ENCODE measurements around the gene PPM1L.
"Not testable (repeated sequence)": the region's sequence is repeated elsewhere in the genome, so short reads cannot be mapped to it uniquely, and the experiment has no call there.

PPM1L gene
- long read RNA-seq, result 0 reads

- peak within 1 kb of the TSS; percentile 73 for H3K4me3 ChIP-seq (replicated peaks; ENCODE audit: insufficient read depth, low read length)
- H3K27ac ChIP-seq (replicated peaks), result peak within 1 kb of the TSS; percentile 99
- H3K27me3 ChIP-seq (ENCODE audit: insufficient read depth, poor library complexity, severe bottlenecking), result no peaks in the 10 kb centered on the region
- TF ChIP-seq REST (IDR thresholded peaks at IDR 0.05; ENCODE audit: insufficient replicate concordance, low read depth), result peak; percentile 26
- no peak for TF ChIP-seq POLR2AphosphoS5 (IDR thresholded peaks at IDR 0.05; ENCODE audit: low read depth)
- peak; percentile 29 to 78 for DNase-seq (ENCODE audit: low read depth in 1 of 2, low spot score in 1 of 2)
Observed at GRCh38 chr3:160755776-160756304, at the start of gene PPM1L. Gene PPM1L (plus strand): TSS chr3:160756231.

GRCh38 chr3:160707187-160707794 is 48.7 kb upstream of the PPM1L start:
- Histone ChIP-seq H3K27ac (replicated peaks) (no peak overlapping the region), H3K27me3 (ENCODE audit: insufficient read depth, poor library complexity, severe bottlenecking) (peaks cover 20% of the 10 kb centered on the region), H3K4me3 (replicated peaks; ENCODE audit: insufficient read depth, low read length) (no peak overlapping the region)
- DNase-seq (ENCODE audit: low read depth in 1 of 2, low spot score in 1 of 2), result peak in 1 of 2 experiments; percentile 13
- TF ChIP-seq REST (IDR thresholded peaks at IDR 0.05; ENCODE audit: insufficient replicate concordance, low read depth), result no peak
- TF ChIP-seq GABPA (IDR thresholded peaks at IDR 0.05; ENCODE audit: low read depth), result no peak
- no peak for TF ChIP-seq POLR2AphosphoS5 (IDR thresholded peaks at IDR 0.05; ENCODE audit: low read depth)
- no peak for TF ChIP-seq CTCF (IDR thresholded peaks at IDR 0.05; ENCODE audit: insufficient read depth, low read length)
- no peak for TF ChIP-seq SPI1 (IDR thresholded peaks at IDR 0.05; ENCODE audit: borderline replicate concordance, low read depth)

- H3K27me3 ChIP-seq (ENCODE audit: insufficient read depth, poor library complexity, severe bottlenecking), result peaks cover 20% of the 10 kb centered on the region
- no peak overlapping the region for H3K27ac ChIP-seq (replicated peaks)
- TF ChIP-seq CTCF (IDR thresholded peaks at IDR 0.05; ENCODE audit: insufficient read depth, low read length), result no peak
- no peak for TF ChIP-seq POLR2AphosphoS5 (IDR thresholded peaks at IDR 0.05; ENCODE audit: low read depth)
- no peak for TF ChIP-seq REST (IDR thresholded peaks at IDR 0.05; ENCODE audit: insufficient replicate concordance, low read depth)
- no peak for TF ChIP-seq SPI1 (IDR thresholded peaks at IDR 0.05; ENCODE audit: borderline replicate concordance, low read depth)
- no peak for TF ChIP-seq GABPA (IDR thresholded peaks at IDR 0.05; ENCODE audit: low read depth)
- no peak for DNase-seq (ENCODE audit: low read depth in 1 of 2, low spot score in 1 of 2)
- H3K4me3 ChIP-seq (replicated peaks; ENCODE audit: insufficient read depth, low read length), result no peak overlapping the region
Observed at GRCh38 chr3:160709477-160710182, 46.4 kb upstream of the PPM1L start.

- DNase-seq (ENCODE audit: low read depth in 1 of 2, low spot score in 1 of 2); H3K4me3 ChIP-seq (replicated peaks; ENCODE audit: insufficient read depth, low read length); H3K27ac ChIP-seq (replicated peaks): not testable (repeated sequence)
- H3K27me3 ChIP-seq (ENCODE audit: insufficient read depth, poor library complexity, severe bottlenecking), result peaks cover 13% of the 10 kb centered on the region
Observed at GRCh38 chr3:160713144-160713543, 42.9 kb upstream of the PPM1L start.
